Gastroesophageal sphincter (tissue), 4 donors: ENCODE measurements around the gene C2orf66. TPM values are rescaled to one million over a fixed set of nuclear protein-coding genes. Genes with fewer than 3 reads are reported as not detected.

ENCODE experiments used
- ATAC-seq: fragments of 150-250 bp; one replicate; pipeline ENCODE4 v1.9.1; 2016; ENCODE audit warnings: mild to moderate bottlenecking, moderate library complexity
- H3K27ac ChIP-seq, 4 donors: fragments of 200-600 bp; sonication (generic) in 3 of 4; 1 replicate in 3 of 4; 2 replicates in 1 of 4; pipeline ENCODE4 v1.5.1; 2016 to 2019
- H3K27me3 ChIP-seq: fragments of 200-600 bp; sonication (generic); one replicate; pipeline ENCODE4 v1.5.1; 2019
- H3K36me3 ChIP-seq, 2 donors: fragments of 200-600 bp; sonication (generic); one replicate each; pipeline ENCODE4 v1.5.1; 2019; ENCODE audit warnings: control low read depth in 1 of 2
- H3K4me1 ChIP-seq, 3 donors: fragments of 200-600 bp; sonication (generic); 1 replicate in 2 of 3; 2 replicates in 1 of 3; pipeline ENCODE4 v1.5.1; 2016 to 2019; ENCODE audit warnings: control low read depth in 2 of 3
- H3K4me3 ChIP-seq, 2 donors: fragments of 200-600 bp; sonication (generic); one replicate each; pipeline ENCODE4 v1.5.1; 2019; ENCODE audit warnings: mild to moderate bottlenecking in 1 of 2, moderate library complexity in 1 of 2
- H3K9me3 ChIP-seq, 3 donors: fragments of 200-600 bp; sonication (generic); one replicate each; pipeline ENCODE4 v1.5.1; 2017 to 2019; ENCODE audit warnings: control low read depth in 2 of 3
- EP300 ChIP-seq: sonication (generic); formaldehyde crosslinking; IDR thresholded peaks from one replicate; pipeline ENCODE4 v1.6.1; 2017; ENCODE audit warnings: antibody characterized with exemption, mild to moderate bottlenecking
- POLR2A ChIP-seq, 2 donors: fragments of 450-650 bp; IDR thresholded peaks; one replicate each; pipeline ENCODE4 v1.6.1; 2017; ENCODE audit warnings: antibody characterized with exemption in 2 of 2, mild to moderate bottlenecking in 2 of 2, moderate library complexity in 1 of 2
- POLR2AphosphoS5 ChIP-seq: sonication (generic); formaldehyde crosslinking; IDR thresholded peaks from one replicate; pipeline ENCODE4 v1.6.1; 2017; ENCODE audit warnings: antibody characterized with exemption
- WGBS, 2 donors: methylation state at CpG; one replicate each; pipeline ENCODE4 v1.1.5; 2018; ENCODE audit warnings: low coverage in 1 of 2; 5-methylcytosine and 5-hydroxymethylcytosine counted together
- total RNA-seq, 4 donors: library from RNA; depleted of rRNA; stranded (reverse); fragments of >200 nt; gene quantifications; one replicate each; pipeline ENCODE4 v1.1.0, GENCODE V29; 2016
- TF ChIP-seq, protein P1 (sequence below), 4 experiments: fragments of 200-600 bp in 2 of 4; fragments of 450-650 bp in 2 of 4; sonication (generic) in 1 of 4; IDR thresholded peaks; one replicate each; pipeline ENCODE4 v1.5.1; 2017 to 2019; ENCODE audit warnings: antibody characterized with exemption in 4 of 4, mild to moderate bottlenecking in 2 of 4, moderate library complexity in 2 of 4

C2orf66 gene
- total RNA-seq, 4 donors from 2014 or later, result 0.13 TPM; not detected in 3

DNA sequence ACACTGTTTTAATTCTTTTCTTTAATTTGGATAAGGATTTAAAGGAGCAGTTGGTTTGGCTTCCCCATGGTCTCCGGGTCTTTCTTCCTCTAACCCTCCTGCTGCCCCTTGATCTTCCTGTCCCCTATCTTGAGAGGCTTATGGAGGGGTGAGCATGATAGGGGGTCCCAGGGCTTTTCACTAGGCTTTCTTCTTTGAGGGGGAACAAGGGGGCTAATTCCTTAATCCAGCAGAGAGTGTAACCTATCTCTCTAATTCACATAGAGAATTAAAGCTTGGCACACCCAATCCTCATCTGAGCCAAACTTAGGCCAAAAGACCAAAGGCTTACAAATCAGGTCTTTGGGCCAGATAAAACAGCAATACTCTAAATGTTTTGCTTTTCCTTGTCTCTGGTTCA lies 21.5 kb upstream of the C2orf66 start:
- H3K36me3 ChIP-seq, result no peaks in the 10 kb centered on the region
- WGBS, 2 donors, result 100% methylated on average over 1 of the region's 1 CpG; no CpG with 5 or more reads in 1 of the 2 donors
- ATAC-seq, result no peak
- TF ChIP-seq, protein P1, sequence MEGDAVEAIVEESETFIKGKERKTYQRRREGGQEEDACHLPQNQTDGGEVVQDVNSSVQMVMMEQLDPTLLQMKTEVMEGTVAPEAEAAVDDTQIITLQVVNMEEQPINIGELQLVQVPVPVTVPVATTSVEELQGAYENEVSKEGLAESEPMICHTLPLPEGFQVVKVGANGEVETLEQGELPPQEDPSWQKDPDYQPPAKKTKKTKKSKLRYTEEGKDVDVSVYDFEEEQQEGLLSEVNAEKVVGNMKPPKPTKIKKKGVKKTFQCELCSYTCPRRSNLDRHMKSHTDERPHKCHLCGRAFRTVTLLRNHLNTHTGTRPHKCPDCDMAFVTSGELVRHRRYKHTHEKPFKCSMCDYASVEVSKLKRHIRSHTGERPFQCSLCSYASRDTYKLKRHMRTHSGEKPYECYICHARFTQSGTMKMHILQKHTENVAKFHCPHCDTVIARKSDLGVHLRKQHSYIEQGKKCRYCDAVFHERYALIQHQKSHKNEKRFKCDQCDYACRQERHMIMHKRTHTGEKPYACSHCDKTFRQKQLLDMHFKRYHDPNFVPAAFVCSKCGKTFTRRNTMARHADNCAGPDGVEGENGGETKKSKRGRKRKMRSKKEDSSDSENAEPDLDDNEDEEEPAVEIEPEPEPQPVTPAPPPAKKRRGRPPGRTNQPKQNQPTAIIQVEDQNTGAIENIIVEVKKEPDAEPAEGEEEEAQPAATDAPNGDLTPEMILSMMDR (IDR thresholded peaks at IDR 0.05), result no peak
- TF ChIP-seq POLR2A (IDR thresholded peaks at IDR 0.05) (no peak), EP300 (no peak), POLR2AphosphoS5 (no peak)
- no peaks in the 10 kb centered on the region for H3K27me3 ChIP-seq
- H3K4me1 ChIP-seq, result no peaks in the 10 kb centered on the region
- no peaks in the 10 kb centered on the region for H3K9me3 ChIP-seq
- H3K27ac ChIP-seq, result no peak overlapping the region
- H3K4me3 ChIP-seq, result no peak overlapping the region

DNA sequence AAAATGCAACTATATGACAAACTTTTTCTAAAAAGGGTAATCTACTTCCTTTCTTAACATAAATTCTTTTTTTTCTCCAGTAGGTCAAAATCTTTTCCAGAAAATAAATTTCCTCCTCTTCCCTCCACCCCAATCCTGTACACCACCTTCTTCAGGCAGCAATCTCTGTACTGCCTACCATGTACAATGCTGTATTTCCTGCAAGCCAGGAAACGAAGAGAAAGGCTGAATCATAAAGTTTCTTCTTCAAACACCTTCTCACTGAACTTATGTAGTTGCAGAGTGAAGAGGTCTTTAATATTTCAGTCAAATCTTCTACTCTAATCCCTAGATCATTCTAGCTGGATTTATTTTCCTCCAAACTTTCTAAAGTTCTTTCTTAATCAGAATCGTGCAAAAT lies 18.2 kb upstream of the C2orf66 start:
- H3K9me3 ChIP-seq, result no peaks in the 10 kb centered on the region
- TF ChIP-seq, protein P1 (IDR thresholded peaks at IDR 0.05), result no peak
- TF ChIP-seq POLR2A (IDR thresholded peaks at IDR 0.05) (no peak), EP300 (no peak), POLR2AphosphoS5 (no peak)
- ATAC-seq, result no peak
- WGBS, 2 donors, result 50 to 70% methylated on average over 2 of the region's 2 CpGs
- H3K4me1 ChIP-seq, result no peaks in the 10 kb centered on the region
- H3K36me3 ChIP-seq, result no peaks in the 10 kb centered on the region
- no peak overlapping the region for H3K27ac ChIP-seq
- H3K4me3 ChIP-seq, result no peak overlapping the region
- H3K27me3 ChIP-seq, result no peaks in the 10 kb centered on the region

DNA sequence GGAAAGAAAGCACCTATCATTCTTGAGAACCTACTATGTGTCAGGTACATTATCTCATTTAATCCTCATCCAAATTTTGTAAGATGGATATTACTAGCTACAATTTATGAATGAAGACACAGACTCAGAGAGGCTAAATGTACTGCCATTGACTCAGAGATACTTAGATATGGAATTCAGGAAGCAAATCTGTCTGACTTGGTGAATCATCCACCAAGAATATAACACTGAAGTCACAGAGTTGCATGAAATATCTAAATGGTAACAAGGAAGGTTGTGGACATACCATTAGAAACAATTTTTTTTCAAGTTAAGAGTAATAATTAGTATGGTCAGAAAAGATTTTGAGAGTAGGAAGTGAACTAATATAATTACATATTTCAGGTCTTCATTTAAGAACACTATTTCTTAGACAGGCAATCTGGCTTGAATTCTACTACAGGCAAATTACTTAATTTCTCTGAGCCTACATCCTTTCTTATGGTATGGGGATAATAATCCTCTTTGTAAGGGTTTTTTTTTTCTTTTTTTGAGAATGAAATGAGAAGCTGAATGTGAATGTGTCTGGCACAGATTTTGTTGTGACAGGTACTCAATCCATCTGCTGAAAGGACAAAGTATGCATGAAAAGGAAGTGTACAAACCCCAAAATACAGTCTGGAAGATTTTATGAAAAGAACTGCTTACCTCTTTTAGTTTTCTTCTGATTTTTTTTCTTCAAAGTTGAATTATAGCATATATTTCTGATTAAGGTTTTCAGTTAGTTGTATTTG lies 14.8 kb upstream of the C2orf66 start:
- TF ChIP-seq, protein P1 (IDR thresholded peaks at IDR 0.05), result no peak
- TF ChIP-seq EP300 (no peak), POLR2AphosphoS5 (no peak), POLR2A (IDR thresholded peaks at IDR 0.05) (no peak)
- Histone ChIP-seq H3K27me3 (no peaks in the 10 kb centered on the region), H3K4me3 (no peak overlapping the region), H3K4me1 (no peaks in the 10 kb centered on the region), H3K9me3 (peaks cover 0 to 4% (median 0%) of the 10 kb centered on the region in 3 donors), H3K27ac (no peak overlapping the region), H3K36me3 (no peaks in the 10 kb centered on the region)
- no peak for ATAC-seq

DNA sequence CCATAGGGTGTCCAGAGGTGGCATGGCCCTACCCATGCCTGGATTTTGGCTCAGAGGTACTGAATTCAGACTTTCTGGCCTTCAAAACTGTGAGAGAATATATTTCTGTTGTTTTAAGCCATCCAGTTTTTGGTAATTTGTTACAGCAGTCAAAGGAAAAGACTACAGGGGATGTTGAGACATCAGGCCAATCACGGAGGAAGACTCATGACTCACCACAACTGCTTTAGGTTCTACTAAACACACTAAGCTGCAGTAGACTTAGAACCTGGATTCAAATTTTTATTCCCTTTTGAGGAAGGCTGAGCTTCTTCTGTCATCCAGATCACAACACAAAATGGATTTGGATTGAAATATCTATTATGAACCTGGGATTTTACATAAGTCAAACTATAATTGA lies 12.0 kb upstream of the C2orf66 start:
- peaks cover 0 to 17% (median 0%) of the 10 kb centered on the region in 3 donors for H3K9me3 ChIP-seq
- no peak overlapping the region for H3K4me3 ChIP-seq
- no peaks in the 10 kb centered on the region for H3K36me3 ChIP-seq
- H3K27ac ChIP-seq, result no peak overlapping the region
- H3K4me1 ChIP-seq, result no peaks in the 10 kb centered on the region
- whole genome bisulfite sequencing, 2 donors, result 75 to 100% methylated on average over 1 of the region's 1 CpG
- no peak for ATAC-seq
- H3K27me3 ChIP-seq, result peaks cover 10% of the 10 kb centered on the region
- no peak for TF ChIP-seq POLR2A (IDR thresholded peaks at IDR 0.05)
- TF ChIP-seq EP300, result no peak
- TF ChIP-seq, protein P1 (IDR thresholded peaks at IDR 0.05), result no peak
- no peak for TF ChIP-seq POLR2AphosphoS5

DNA sequence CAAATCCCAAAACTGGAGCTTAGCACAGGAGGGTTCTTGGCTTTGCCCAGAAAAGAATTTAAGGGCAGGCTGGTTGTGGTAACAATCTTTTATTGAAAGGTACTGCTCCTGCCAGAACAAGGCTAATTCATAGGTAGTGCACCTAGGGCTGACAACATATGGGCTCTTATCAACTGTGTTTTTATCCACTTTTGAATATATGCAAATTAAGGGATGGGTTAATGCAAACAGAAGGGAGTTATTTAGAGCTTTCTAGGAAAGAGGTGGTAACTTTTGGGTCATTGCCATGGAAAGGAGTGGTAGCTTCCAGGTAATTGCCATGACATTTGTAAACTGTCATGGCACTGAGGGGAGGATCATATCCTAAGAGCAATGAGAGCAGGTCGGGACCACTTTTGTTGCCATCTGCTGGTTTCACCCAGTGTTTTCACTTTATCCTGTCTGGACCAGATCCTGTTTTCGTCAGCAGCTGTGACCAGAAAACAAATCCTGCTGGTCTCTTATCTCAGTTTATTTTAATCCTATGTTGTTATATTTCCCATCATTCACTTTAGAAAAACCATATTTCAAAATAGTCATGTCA lies 981 bp downstream of the C2orf66 start:
- 36 to 41% methylated on average over 2 of the region's 2 CpGs for WGBS, 2 donors
- Histone ChIP-seq H3K4me3 (no peak overlapping the region), H3K4me1 (no peaks in the 10 kb centered on the region), H3K9me3 (no peaks in the 10 kb centered on the region), H3K36me3 (no peaks in the 10 kb centered on the region), H3K27me3 (peaks cover 8% of the 10 kb centered on the region), H3K27ac (no peak overlapping the region)
- TF ChIP-seq POLR2AphosphoS5 (no peak), EP300 (no peak), POLR2A (IDR thresholded peaks at IDR 0.05) (no peak)
- TF ChIP-seq, protein P1 (IDR thresholded peaks at IDR 0.05), result no peak
- ATAC-seq, result no peak
